Muscle layer of colon (tissue), 2 donors: ENCODE results near the gene NRP1.

Source experiments
- H3K27ac ChIP-seq: one replicate; pipeline ENCODE4 v1.7.0; 2013; ENCODE audit warnings: low read depth, mild to moderate bottlenecking, low read length, moderate library complexity
- H3K27me3 ChIP-seq, 2 donors: one replicate each; pipeline ENCODE4 v1.7.0; 2013; ENCODE audit warnings: low read length in 2 of 2, mild to moderate bottlenecking in 2 of 2; ENCODE audit not compliant: insufficient read depth in 2 of 2, control insufficient read depth in 1 of 2
- H3K36me3 ChIP-seq: one replicate; pipeline ENCODE4 v1.7.0; 2013; ENCODE audit warnings: mild to moderate bottlenecking, low read length; ENCODE audit not compliant: insufficient read depth
- H3K4me1 ChIP-seq: one replicate; pipeline ENCODE4 v1.7.0; 2013; ENCODE audit warnings: mild to moderate bottlenecking, low read length; ENCODE audit not compliant: insufficient read depth
- H3K4me3 ChIP-seq, 2 donors: one replicate each; pipeline ENCODE4 v1.7.0; 2013; ENCODE audit warnings: low read length in 2 of 2, low read depth in 1 of 2, mild to moderate bottlenecking in 1 of 2, moderate library complexity in 1 of 2
- H3K9ac ChIP-seq: one replicate; pipeline ENCODE4 v1.7.0; 2013; ENCODE audit warnings: low read length
- H3K9me3 ChIP-seq: one replicate; pipeline ENCODE4 v1.7.0; 2013; ENCODE audit warnings: mild to moderate bottlenecking, low read length
- donor health status: abdominal sarcoma.
- donor health status: Adenocarcinoma of cecum.

NRP1 gene

DNA sequence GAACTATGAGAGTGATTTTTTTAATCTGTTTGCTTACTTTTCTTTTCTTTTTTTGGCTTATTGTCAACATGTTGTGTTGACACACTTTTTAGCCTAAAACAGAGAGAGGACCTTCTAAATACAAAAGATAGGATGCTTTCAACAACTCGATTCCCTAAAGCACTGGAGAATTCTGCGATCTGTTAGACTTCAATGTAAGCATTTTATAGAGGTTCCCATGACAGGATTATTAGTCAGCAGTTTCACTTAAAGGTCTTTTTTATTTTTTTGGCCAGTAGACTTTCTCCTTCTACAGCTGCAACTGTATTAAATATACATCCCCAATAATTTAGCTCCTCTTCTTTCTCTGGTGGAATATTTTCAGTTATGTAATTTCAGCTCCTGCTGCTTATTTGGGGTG lies 12.7 kb upstream of the NRP1 start:
- H3K9ac ChIP-seq, result no peak overlapping the region
- H3K27ac ChIP-seq, result no peak overlapping the region
- no peak overlapping the region for H3K4me3 ChIP-seq
- H3K27me3 ChIP-seq, result no peaks in the 10 kb centered on the region
- no peaks in the 10 kb centered on the region for H3K9me3 ChIP-seq
- H3K36me3 ChIP-seq, result no peaks in the 10 kb centered on the region
- H3K4me1 ChIP-seq, result peaks cover 14% of the 10 kb centered on the region

DNA sequence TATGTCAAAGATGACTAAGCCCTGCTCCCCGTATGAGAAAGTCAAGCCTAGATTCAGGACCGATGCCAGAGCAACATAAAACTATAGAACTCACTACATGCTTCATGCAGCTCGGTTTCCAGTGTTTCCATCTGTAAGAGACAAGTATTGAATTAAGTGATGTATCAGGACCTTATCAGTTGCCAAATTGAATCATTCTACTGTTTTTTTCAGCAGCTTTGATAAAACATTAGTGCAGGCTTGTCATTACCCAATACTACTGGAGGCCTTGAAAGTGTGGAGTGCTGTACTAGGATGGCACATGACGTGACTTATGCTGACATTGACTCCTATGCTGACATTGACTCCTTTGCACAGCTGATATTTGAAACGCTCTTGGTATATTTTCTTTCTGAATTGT lies 10.8 kb upstream of the NRP1 start:
- no peak overlapping the region for H3K27ac ChIP-seq
- H3K36me3 ChIP-seq, result no peaks in the 10 kb centered on the region
- H3K4me3 ChIP-seq, result no peak overlapping the region
- H3K4me1 ChIP-seq, result peaks cover 20% of the 10 kb centered on the region
- no peaks in the 10 kb centered on the region for H3K27me3 ChIP-seq
- no peaks in the 10 kb centered on the region for H3K9me3 ChIP-seq
- H3K9ac ChIP-seq, result no peak overlapping the region

DNA sequence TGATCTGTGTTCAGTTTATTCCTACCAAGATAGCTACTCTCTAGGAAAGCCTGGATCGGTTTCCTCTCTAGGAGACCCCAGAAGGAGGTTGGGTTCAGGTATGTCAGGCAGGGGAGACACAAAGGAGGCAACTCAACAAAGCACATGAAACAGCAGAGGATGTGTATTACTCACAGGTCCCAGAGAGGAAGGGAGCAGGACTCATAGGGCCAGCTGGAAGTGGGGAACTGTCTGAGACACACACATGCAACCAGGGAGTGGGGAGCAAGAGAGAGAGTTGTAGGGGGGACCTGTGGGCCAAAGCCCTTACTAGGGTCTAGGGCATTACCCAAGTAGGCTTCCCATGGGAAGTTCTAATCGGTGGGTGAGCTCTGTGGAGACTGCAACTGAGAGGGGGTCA lies 10.2 kb upstream of the NRP1 start:
- Histone ChIP-seq H3K27ac (no peak overlapping the region), H3K9ac (no peak overlapping the region), H3K27me3 (no peaks in the 10 kb centered on the region), H3K36me3 (no peaks in the 10 kb centered on the region), H3K9me3 (no peaks in the 10 kb centered on the region), H3K4me3 (no peak overlapping the region), H3K4me1 (peaks cover 20% of the 10 kb centered on the region)

DNA sequence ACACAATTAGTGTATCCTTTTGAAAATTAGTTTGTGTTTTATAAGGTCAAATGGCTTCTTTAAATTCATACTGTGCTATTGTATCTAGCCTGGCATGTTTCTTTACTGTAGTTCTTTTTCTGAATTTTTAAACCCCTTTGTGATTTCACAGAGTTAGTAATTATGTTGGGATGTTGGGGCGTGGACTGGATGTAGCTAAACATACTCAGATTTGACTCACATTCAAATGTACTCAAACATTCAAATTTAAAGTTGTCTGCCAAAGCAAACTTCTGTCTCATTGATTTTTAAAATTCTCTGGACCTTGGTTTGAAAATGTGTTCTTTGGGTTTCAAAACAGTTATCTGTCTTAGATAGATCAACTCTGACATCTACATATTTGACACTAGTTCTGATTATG lies 7.2 kb upstream of the NRP1 start:
- no peaks in the 10 kb centered on the region for H3K9me3 ChIP-seq
- H3K27ac ChIP-seq, result no peak overlapping the region
- H3K36me3 ChIP-seq, result no peaks in the 10 kb centered on the region
- H3K27me3 ChIP-seq, result no peaks in the 10 kb centered on the region
- no peak overlapping the region for H3K9ac ChIP-seq
- H3K4me3 ChIP-seq, result no peak overlapping the region
- peaks cover 14% of the 10 kb centered on the region for H3K4me1 ChIP-seq

DNA sequence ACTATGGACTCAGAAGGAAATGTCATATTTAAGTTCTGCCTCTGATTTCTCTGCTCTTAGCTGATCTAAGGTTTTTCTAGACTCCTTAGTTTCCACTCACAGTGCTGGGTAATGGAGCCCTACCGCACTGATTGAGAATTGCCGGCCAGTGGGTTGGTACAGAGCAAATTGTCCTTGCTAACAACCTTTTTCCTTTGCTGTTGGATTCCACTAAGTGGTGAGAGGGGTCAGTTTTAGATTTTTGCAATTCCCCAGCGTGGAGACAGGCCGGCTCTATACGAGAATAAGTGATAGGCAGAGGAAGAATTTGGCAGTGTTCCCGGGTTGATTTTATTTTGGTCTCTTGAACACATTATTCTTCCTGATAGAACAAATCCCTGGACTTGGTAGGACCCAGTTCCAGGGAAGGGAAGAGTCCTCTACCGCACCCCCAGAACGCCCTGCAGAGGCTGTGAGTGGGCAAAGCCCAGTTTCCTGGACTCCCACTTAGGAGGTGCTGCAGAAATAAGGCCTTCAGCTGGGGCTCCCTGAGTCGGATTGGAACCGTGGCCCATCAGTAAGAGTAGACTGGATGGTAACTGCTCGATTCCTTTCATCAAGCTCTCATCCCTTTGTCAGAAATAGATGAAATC lies 3.0 kb upstream of the NRP1 start:
- H3K4me3 ChIP-seq, result peak overlapping the region; percentile 66 to 82
- H3K36me3 ChIP-seq, result no peaks in the 10 kb centered on the region
- peak overlapping the region; percentile 80 for H3K27ac ChIP-seq
- H3K4me1 ChIP-seq, result peaks cover 14% of the 10 kb centered on the region
- no peak overlapping the region for H3K9ac ChIP-seq
- H3K9me3 ChIP-seq, result no peaks in the 10 kb centered on the region
- H3K27me3 ChIP-seq, result no peaks in the 10 kb centered on the region

GRCh38 chr10:33336582-33337325 lies 2.3 kb upstream of the NRP1 start:
- Histone ChIP-seq H3K9me3 (no peaks in the 10 kb centered on the region), H3K4me1 (peaks cover 20% of the 10 kb centered on the region), H3K27me3 (no peaks in the 10 kb centered on the region), H3K9ac (peak overlapping the region; percentile 46), H3K36me3 (no peaks in the 10 kb centered on the region), H3K27ac (peak overlapping the region; percentile 80), H3K4me3 (peak overlapping the region; percentile 66 to 82)

- H3K4me1 ChIP-seq, result peaks cover 21% of the 10 kb centered on the region
- no peaks in the 10 kb centered on the region for H3K36me3 ChIP-seq
- no peaks in the 10 kb centered on the region for H3K27me3 ChIP-seq
- H3K9ac ChIP-seq, result peak overlapping the region; percentile 46
- no peaks in the 10 kb centered on the region for H3K9me3 ChIP-seq
- peak overlapping the region; percentile 80 for H3K27ac ChIP-seq
- H3K4me3 ChIP-seq, result peak overlapping the region; percentile 66 to 82
Observed at GRCh38 chr10:33335801-33336581, 1.5 kb upstream of the NRP1 start.

GRCh38 chr10:33335551-33335800 lies 1.0 kb upstream of the NRP1 start:
- no peaks in the 10 kb centered on the region for H3K36me3 ChIP-seq
- no peaks in the 10 kb centered on the region for H3K27me3 ChIP-seq
- H3K4me1 ChIP-seq, result peaks cover 16% of the 10 kb centered on the region
- H3K27ac ChIP-seq, result peak overlapping the region; percentile 80
- H3K4me3 ChIP-seq, result peak overlapping the region; percentile 66 to 82
- no peaks in the 10 kb centered on the region for H3K9me3 ChIP-seq
- peak overlapping the region; percentile 46 for H3K9ac ChIP-seq

- Histone ChIP-seq H3K9me3 (no peaks in the 10 kb centered on the region), H3K27me3 (no peaks in the 10 kb centered on the region), H3K36me3 (no peaks in the 10 kb centered on the region), H3K4me1 (peaks cover 15% of the 10 kb centered on the region), H3K9ac (no peak overlapping the region), H3K27ac (peak overlapping the region; percentile 80), H3K4me3 (peak overlapping the region; percentile 66 to 82)
Observed at GRCh38 chr10:33334805-33335550, 511 bp upstream of the NRP1 start.

- H3K27ac ChIP-seq, result peak overlapping the region; percentile 80
- H3K27me3 ChIP-seq, result no peaks in the 10 kb centered on the region
- H3K9me3 ChIP-seq, result no peaks in the 10 kb centered on the region
- H3K4me1 ChIP-seq, result peaks cover 15% of the 10 kb centered on the region
- H3K36me3 ChIP-seq, result no peaks in the 10 kb centered on the region
- H3K9ac ChIP-seq, result peak overlapping the region; percentile 39
- peak overlapping the region; percentile 66 to 82 for H3K4me3 ChIP-seq
Observed at GRCh38 chr10:33333260-33334101, 986 bp downstream of the NRP1 start.
